ENCODE results near the gene KERA.

Gene KERA

GRCh38 chr12:91007531-91008290 is 50.1 kb downstream of the KERA start:
- peak; percentile 31 for DNase-seq
- no peak overlapping the region for H3K4me2 ChIP-seq (ENCODE audit: low read depth, low read length)
- H3K4me3 ChIP-seq (ENCODE audit: low read length), result no peak overlapping the region
- H3K27ac ChIP-seq (ENCODE audit: low read length), result no peak overlapping the region
- H3K9me2 ChIP-seq (replicated peaks; ENCODE audit: insufficient read depth, low read length), result no peaks in the 10 kb centered on the region
- H3K79me2 ChIP-seq (ENCODE audit: low read length), result no peaks in the 10 kb centered on the region
- H2AFZ ChIP-seq (ENCODE audit: low read length), result no peak overlapping the region
- no peak overlapping the region for H3K9ac ChIP-seq (ENCODE audit: low read length)
- H3K4me1 ChIP-seq (ENCODE audit: low read length), result peaks cover 25% of the 10 kb centered on the region
- H4K20me1 ChIP-seq (ENCODE audit: insufficient read depth, low read length), result peaks cover 5% of the 10 kb centered on the region; the same call in 1 of the 2 replicates
- peaks cover 92% of the 10 kb centered on the region for H3K27me3 ChIP-seq (replicated peaks; ENCODE audit: insufficient read depth, low read length)
- H3K9me3 ChIP-seq (replicated peaks; ENCODE audit: insufficient read depth, low read length), result no peaks in the 10 kb centered on the region
- TF ChIP-seq CTCF (IDR thresholded peaks at IDR 0.05; ENCODE audit: low read length) (no peak), EZH2phosphoT487 (IDR thresholded peaks at IDR 0.05; ENCODE audit: low read length) (no peak), EZH2 (optimal IDR thresholded peaks at IDR 0.05; ENCODE audit: low read depth, low read length) (no peak)
- H3K36me3 ChIP-seq (replicated peaks; ENCODE audit: insufficient read depth, low read length), result no peaks in the 10 kb centered on the region
- H3F3A ChIP-seq (ENCODE audit: insufficient read depth, low read length), result peaks cover 24% of the 10 kb centered on the region

- no peaks in the 10 kb centered on the region for H3K79me2 ChIP-seq (ENCODE audit: low read length)
- no peak within 1 kb of the TSS for H3K9ac ChIP-seq (ENCODE audit: low read length)
- no peak for TF ChIP-seq CTCF (IDR thresholded peaks at IDR 0.05; ENCODE audit: low read length)
- no peak for TF ChIP-seq EZH2 (optimal IDR thresholded peaks at IDR 0.05; ENCODE audit: low read depth, low read length)
- TF ChIP-seq EZH2phosphoT487 (IDR thresholded peaks at IDR 0.05; ENCODE audit: low read length), result no peak
- H3K27ac ChIP-seq (ENCODE audit: low read length), result no peak within 1 kb of the TSS
- peaks cover 24% of the 10 kb centered on the region for H3K4me1 ChIP-seq (ENCODE audit: low read length)
- peaks cover 22% of the 10 kb centered on the region for H3F3A ChIP-seq (ENCODE audit: insufficient read depth, low read length)
- no peaks in the 10 kb centered on the region for H3K9me3 ChIP-seq (replicated peaks; ENCODE audit: insufficient read depth, low read length)
- no peaks in the 10 kb centered on the region for H3K36me3 ChIP-seq (replicated peaks; ENCODE audit: insufficient read depth, low read length)
- no peak within 1 kb of the TSS for H3K4me2 ChIP-seq (ENCODE audit: low read depth, low read length)
- no peak for DNase-seq
- no peak within 1 kb of the TSS for H2AFZ ChIP-seq (ENCODE audit: low read length)
- no peaks in the 10 kb centered on the region for H3K9me2 ChIP-seq (replicated peaks; ENCODE audit: insufficient read depth, low read length)
- peaks cover 67% of the 10 kb centered on the region for H3K27me3 ChIP-seq (replicated peaks; ENCODE audit: insufficient read depth, low read length)
- H4K20me1 ChIP-seq (ENCODE audit: insufficient read depth, low read length), result peaks cover 3% of the 10 kb centered on the region; the same call in 1 of the 2 replicates
- H3K4me3 ChIP-seq (ENCODE audit: low read length), result no peak within 1 kb of the TSS
Observed at GRCh38 chr12:91004872-91005271, 53.0 kb downstream of the KERA start, which contains the start of gene EPYC. Gene EPYC (minus strand): TSS chr12:91004972. CDS start chr12:91002565, 2,407 bp downstream.

GRCh38 chr12:91003737-91004136 is 54.1 kb downstream of the KERA start:
- H3K27me3 ChIP-seq (replicated peaks; ENCODE audit: insufficient read depth, low read length), result peaks cover 62% of the 10 kb centered on the region
- H3K27ac ChIP-seq (ENCODE audit: low read length), result no peak overlapping the region
- no peaks in the 10 kb centered on the region for H3K79me2 ChIP-seq (ENCODE audit: low read length)
- DNase-seq, result no peak
- no peaks in the 10 kb centered on the region; the same call in 1 of the 2 replicates for H4K20me1 ChIP-seq (ENCODE audit: insufficient read depth, low read length)
- no peaks in the 10 kb centered on the region for H3K36me3 ChIP-seq (replicated peaks; ENCODE audit: insufficient read depth, low read length)
- H3F3A ChIP-seq (ENCODE audit: insufficient read depth, low read length), result peaks cover 12% of the 10 kb centered on the region
- no peak for TF ChIP-seq CTCF (IDR thresholded peaks at IDR 0.05; ENCODE audit: low read length)
- no peak for TF ChIP-seq EZH2phosphoT487 (IDR thresholded peaks at IDR 0.05; ENCODE audit: low read length)
- no peak for TF ChIP-seq EZH2 (optimal IDR thresholded peaks at IDR 0.05; ENCODE audit: low read depth, low read length)
- no peak overlapping the region for H3K4me3 ChIP-seq (ENCODE audit: low read length)
- H3K9ac ChIP-seq (ENCODE audit: low read length), result no peak overlapping the region
- H3K9me3 ChIP-seq (replicated peaks; ENCODE audit: insufficient read depth, low read length), result no peaks in the 10 kb centered on the region
- H3K9me2 ChIP-seq (replicated peaks; ENCODE audit: insufficient read depth, low read length), result no peaks in the 10 kb centered on the region
- H3K4me2 ChIP-seq (ENCODE audit: low read depth, low read length), result no peak overlapping the region
- no peak overlapping the region for H2AFZ ChIP-seq (ENCODE audit: low read length)
- peaks cover 15% of the 10 kb centered on the region for H3K4me1 ChIP-seq (ENCODE audit: low read length)
